Hepatocyte (in vitro differentiated cells): ENCODE results near the gene RGS6. TPM values are rescaled to one million over a fixed set of nuclear protein-coding genes. Genes with fewer than 3 reads are reported as not detected.

ENCODE experiments used
- DNase-seq: peaks from one replicate; pipeline ENCODE4 v3.0.0-alpha.2; 2016; ENCODE audit warnings: low spot score
- H2AFZ ChIP-seq: fragments of 200-600 bp; sonication (generic); 2 replicates; pipeline ENCODE4 v1.6.0; 2016; ENCODE audit warnings: antibody characterized with exemption, mild to moderate bottlenecking
- H3K27ac ChIP-seq: fragments of 200-600 bp; sonication (generic); 2 replicates; pipeline ENCODE4 v1.5.1; 2016; ENCODE audit warnings: mild to moderate bottlenecking
- H3K27me3 ChIP-seq: fragments of 200-600 bp; sonication (generic); 2 replicates; pipeline ENCODE4 v1.6.1; 2016
- H3K36me3 ChIP-seq: fragments of 200-600 bp; sonication (generic); replicated peaks from 2 replicates; pipeline ENCODE4 v1.5.1; 2016; ENCODE audit warnings: low read depth; ENCODE audit not compliant: insufficient read depth
- H3K4me1 ChIP-seq: fragments of 200-600 bp; sonication (generic); 2 replicates; pipeline ENCODE4 v1.5.1; 2016; ENCODE audit warnings: mild to moderate bottlenecking, moderate library complexity; ENCODE audit not compliant: insufficient read depth
- H3K4me2 ChIP-seq: fragments of 200-600 bp; sonication (generic); 2 replicates; pipeline ENCODE4 v1.6.0; 2016
- H3K4me3 ChIP-seq: fragments of 200-600 bp; sonication (generic); 2 replicates; pipeline ENCODE4 v1.5.1; 2016; ENCODE audit warnings: mild to moderate bottlenecking
- H3K79me2 ChIP-seq: fragments of 200-600 bp; sonication (generic); 2 replicates; pipeline ENCODE4 v1.6.0; 2017; ENCODE audit warnings: mild to moderate bottlenecking
- H3K9me2 ChIP-seq: fragments of 200-600 bp; sonication (generic); replicated peaks from 2 replicates; pipeline ENCODE4 v1.6.0; 2017; ENCODE audit warnings: mild to moderate bottlenecking; ENCODE audit not compliant: insufficient read depth
- H3K9me3 ChIP-seq: fragments of 200-600 bp; sonication (generic); 2 replicates; pipeline ENCODE4 v1.5.1; 2016; ENCODE audit warnings: low read depth, mild to moderate bottlenecking
- H4K20me1 ChIP-seq: fragments of 200-600 bp; sonication (generic); 2 replicates; pipeline ENCODE4 v1.6.0; 2016; ENCODE audit warnings: mild to moderate bottlenecking; ENCODE audit not compliant: insufficient read depth, poor library complexity, severe bottlenecking
- CTCF ChIP-seq: fragments of 200-600 bp; sonication (generic); IDR thresholded peaks from 2 replicates; pipeline ENCODE4 v1.5.1; 2016; ENCODE audit warnings: antibody characterized with exemption, mild to moderate bottlenecking; ENCODE audit not compliant: poor library complexity
- EZH2 ChIP-seq: fragments of 200-600 bp; sonication (generic); IDR thresholded peaks from 2 replicates; pipeline ENCODE4 v1.6.1; 2016; ENCODE audit warnings: antibody characterized with exemption, mild to moderate bottlenecking, borderline replicate concordance
- EZH2phosphoT487 ChIP-seq: fragments of 200-600 bp; sonication (generic); IDR thresholded peaks from one replicate; pipeline ENCODE4 v1.6.1; 2018; ENCODE audit warnings: antibody characterized with exemption, mild to moderate bottlenecking, low read depth, moderate library complexity; ENCODE audit not compliant: unreplicated experiment, severe bottlenecking
- WGBS: methylation state at CpG from one replicate; pipeline ENCODE4 v1.1.6; 2016; ENCODE audit warnings: low lambda C conversion rate; ENCODE audit errors: missing lambda C conversion rate; 5-methylcytosine and 5-hydroxymethylcytosine counted together
- polyA plus RNA-seq: library from polyadenylated mRNA; unstranded; fragments of >200 nt; fragmentation: Nextera tagmentation; extraction: Ambion mirVana; gene quantifications from 2 replicates; pipeline ENCODE4 v1.2.1, GENCODE V29; 2016
- total RNA-seq: library from RNA; depleted of rRNA; stranded (reverse); fragments of >200 nt; gene quantifications from 2 replicates; pipeline ENCODE4 v1.2.3, GENCODE V29; 2014

RGS6 gene
- total and polyA plus RNA-seq, 2 experiments from 2014 or later = 0.25 to 0.87 TPM

GRCh38 chr14:72213424-72213823, 281.2 kb downstream of the RGS6 start:
- Histone ChIP-seq H3K4me3 (no peak overlapping the region), H3K27ac (no peak overlapping the region), H3K4me2 (no peak overlapping the region), H3K4me1 (no peaks in the 10 kb centered on the region), H4K20me1 (no peaks in the 10 kb centered on the region), H3K9me2 (no peaks in the 10 kb centered on the region), H3K36me3 (no peaks in the 10 kb centered on the region), H2AFZ (no peak overlapping the region), H3K27me3 (no peaks in the 10 kb centered on the region), H3K9me3 (no peaks in the 10 kb centered on the region), H3K79me2 (no peaks in the 10 kb centered on the region)
- WGBS = 72% methylated on average over 4 of the region's 4 CpGs
- no peak for DNase-seq
- TF ChIP-seq CTCF (no peak), EZH2 (no peak), EZH2phosphoT487 (no peak)

- Histone ChIP-seq H2AFZ (no peak overlapping the region), H3K4me3 (no peak overlapping the region), H3K27ac (no peak overlapping the region), H3K9me2 (no peaks in the 10 kb centered on the region), H4K20me1 (no peaks in the 10 kb centered on the region), H3K36me3 (no peaks in the 10 kb centered on the region), H3K4me2 (no peak overlapping the region), H3K9me3 (no peaks in the 10 kb centered on the region), H3K27me3 (no peaks in the 10 kb centered on the region), H3K79me2 (no peaks in the 10 kb centered on the region), H3K4me1 (no peaks in the 10 kb centered on the region)
- DNase-seq = no peak
- 78% methylated on average over 2 of the region's 2 CpGs for WGBS
- TF ChIP-seq EZH2phosphoT487 (no peak), EZH2 (no peak), CTCF (no peak)
These were observed 282.9 kb downstream of the RGS6 start for GRCh38 chr14:72215080-72215479.

- no peak overlapping the region for H3K27ac ChIP-seq
- H3K27me3 ChIP-seq = no peaks in the 10 kb centered on the region
- no peaks in the 10 kb centered on the region for H3K9me2 ChIP-seq
- H3K9me3 ChIP-seq = no peaks in the 10 kb centered on the region
- DNase-seq = no peak
- no peak overlapping the region for H3K4me2 ChIP-seq
- H2AFZ ChIP-seq = no peak overlapping the region
- no peak overlapping the region for H3K4me3 ChIP-seq
- H3K79me2 ChIP-seq = no peaks in the 10 kb centered on the region
- no peaks in the 10 kb centered on the region for H3K4me1 ChIP-seq
- no peaks in the 10 kb centered on the region for H4K20me1 ChIP-seq
- TF ChIP-seq CTCF = no peak
- TF ChIP-seq EZH2phosphoT487 = no peak
- no peak for TF ChIP-seq EZH2
- no peaks in the 10 kb centered on the region for H3K36me3 ChIP-seq
- WGBS = 86% methylated on average over 1 of the region's 1 CpG
These were observed 284.9 kb downstream of the RGS6 start for GRCh38 chr14:72217135-72217534.

- H3K27me3 ChIP-seq = no peaks in the 10 kb centered on the region
- no peaks in the 10 kb centered on the region for H3K4me1 ChIP-seq
- H2AFZ ChIP-seq = no peak overlapping the region
- H3K9me3 ChIP-seq = no peaks in the 10 kb centered on the region
- no peak for DNase-seq
- TF ChIP-seq EZH2phosphoT487 (no peak), CTCF (no peak), EZH2 (no peak)
- no peak overlapping the region for H3K4me2 ChIP-seq
- no peaks in the 10 kb centered on the region for H3K79me2 ChIP-seq
- H4K20me1 ChIP-seq = no peaks in the 10 kb centered on the region
- WGBS = 73% methylated on average over 1 of the region's 1 CpG
- no peaks in the 10 kb centered on the region for H3K9me2 ChIP-seq
- no peaks in the 10 kb centered on the region for H3K36me3 ChIP-seq
- no peak overlapping the region for H3K4me3 ChIP-seq
- no peak overlapping the region for H3K27ac ChIP-seq
These were observed 289.8 kb downstream of the RGS6 start for GRCh38 chr14:72222046-72222445.
